Body of pancreas (tissue), 4 donors: ENCODE data around the gene CCDC141. TPM values are rescaled to one million over a fixed set of nuclear protein-coding genes. Genes with fewer than 3 reads are reported as not detected.

Experiments
- ATAC-seq: fragments of 150-250 bp; one replicate; pipeline ENCODE4 v1.9.1; 2016
- DNase-seq, 4 donors: peaks; one replicate each; pipeline ENCODE4 v3.0.0-alpha.2; 2019
- H3K27ac ChIP-seq, 4 donors: fragments of 200-600 bp; sonication (generic); 1 replicate in 3 of 4; 2 replicates in 1 of 4; pipeline versions ENCODE4 v1.5.1 to v1.6.1; 2016 to 2019; ENCODE audit warnings: mild to moderate bottlenecking in 1 of 4, mixed read lengths in 1 of 4, moderate library complexity in 1 of 4
- H3K27me3 ChIP-seq, 2 donors: fragments of 200-600 bp; sonication (generic); one replicate each; pipeline ENCODE4 v1.6.0; 2016; ENCODE audit warnings: mild to moderate bottlenecking in 1 of 2
- H3K36me3 ChIP-seq, 2 donors: fragments of 200-600 bp; sonication (generic); replicated peaks in 1 of 2; 2 replicates each; pipeline ENCODE4 v1.5.1; 2016; ENCODE audit warnings: low read depth in 2 of 2; ENCODE audit not compliant: insufficient read depth in 1 of 2
- H3K4me1 ChIP-seq: fragments of 200-600 bp; sonication (generic); one replicate; pipeline ENCODE4 v1.6.0; 2016
- H3K4me3 ChIP-seq, 2 donors: fragments of 200-600 bp; sonication (generic); 1 replicate in 1 of 2; 2 replicates in 1 of 2; pipeline ENCODE4 v1.5.1; 2016 to 2019
- H3K9me3 ChIP-seq, 3 donors: fragments of 200-600 bp; sonication (generic); 1 replicate in 2 of 3; 2 replicates in 1 of 3; pipeline ENCODE4 v1.5.1; 2016
- POLR2A ChIP-seq, 3 donors: fragments of 450-650 bp; IDR thresholded peaks; one replicate each; pipeline ENCODE4 v1.6.1; 2016; ENCODE audit warnings: antibody characterized with exemption in 3 of 3, mild to moderate bottlenecking in 2 of 3
- WGBS, 2 donors: methylation state at CpG; one replicate each; pipeline ENCODE4 v1.1.5; 2017; 5-methylcytosine and 5-hydroxymethylcytosine counted together
- intact Hi-C: fragments of 100-400 bp; cut with DNase I; formaldehyde crosslinking; loops from one replicate; pipeline ENCODE4 v1.15.1; 2023
- total RNA-seq, 2 donors: library from RNA; depleted of rRNA; stranded (reverse); fragments of >200 nt; gene quantifications; one replicate each; pipeline ENCODE4 v1.1.0, GENCODE V29; 2016
- TF ChIP-seq, protein P1 (sequence below), 7 experiments: fragments of 450-650 bp in 4 of 7; fragments of 200-600 bp in 3 of 7; sonication (generic) in 3 of 7; IDR thresholded peaks; one replicate each; pipeline ENCODE4 v1.5.1; 2016 to 2019; ENCODE audit warnings: antibody characterized with exemption in 7 of 7

The CCDC141 gene
- total RNA-seq, 2 donors from 2014 or later = 13.7 to 19.4 TPM

DNA sequence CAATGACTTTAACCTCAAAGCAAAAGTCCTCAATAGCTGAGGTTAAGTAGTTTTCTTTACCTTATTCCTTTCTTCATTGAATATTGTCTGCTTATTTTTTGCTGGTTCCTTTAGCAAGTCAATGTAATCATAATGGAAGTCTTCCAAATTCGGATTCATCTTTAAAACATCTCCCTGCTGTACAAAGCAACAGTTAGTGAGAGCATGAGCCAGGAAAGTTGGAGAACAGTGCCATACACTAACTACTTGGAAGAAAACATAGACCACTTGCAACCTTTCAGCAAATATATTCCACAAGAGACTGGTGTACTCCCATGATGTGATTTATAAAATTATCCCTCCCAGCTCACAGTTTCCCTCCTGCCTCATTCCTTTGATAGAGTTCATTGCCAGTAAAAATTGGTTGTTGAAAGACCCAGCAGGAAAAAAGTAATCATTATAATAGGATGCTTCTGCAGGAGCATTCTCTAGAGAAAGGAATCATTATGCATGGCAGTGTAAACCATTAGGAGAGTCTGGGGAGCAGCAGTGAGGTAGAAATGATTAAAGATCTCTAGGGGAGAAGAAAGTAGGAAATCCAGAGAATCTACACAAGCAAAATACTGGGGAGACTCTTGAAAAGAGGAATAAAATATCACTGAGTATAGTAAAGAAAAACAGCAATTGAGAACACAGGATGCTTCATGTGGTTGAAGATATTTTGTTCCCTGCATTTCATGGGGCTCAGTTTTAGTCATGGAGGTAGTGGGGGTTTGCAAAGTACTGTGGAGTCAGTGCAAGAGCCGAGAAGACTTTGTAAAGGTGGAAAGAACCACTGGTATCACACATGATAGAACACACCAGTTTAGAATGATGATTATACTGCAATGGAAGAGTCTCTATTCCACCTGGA lies 204.1 kb downstream of the CCDC141 start:
- DNase-seq = no peak
- H3K27me3 ChIP-seq = no peaks in the 10 kb centered on the region
- H3K4me3 ChIP-seq = no peak overlapping the region
- H3K4me1 ChIP-seq = no peaks in the 10 kb centered on the region
- ATAC-seq = no peak
- no peaks in the 10 kb centered on the region for H3K36me3 ChIP-seq
- TF ChIP-seq, protein P1, sequence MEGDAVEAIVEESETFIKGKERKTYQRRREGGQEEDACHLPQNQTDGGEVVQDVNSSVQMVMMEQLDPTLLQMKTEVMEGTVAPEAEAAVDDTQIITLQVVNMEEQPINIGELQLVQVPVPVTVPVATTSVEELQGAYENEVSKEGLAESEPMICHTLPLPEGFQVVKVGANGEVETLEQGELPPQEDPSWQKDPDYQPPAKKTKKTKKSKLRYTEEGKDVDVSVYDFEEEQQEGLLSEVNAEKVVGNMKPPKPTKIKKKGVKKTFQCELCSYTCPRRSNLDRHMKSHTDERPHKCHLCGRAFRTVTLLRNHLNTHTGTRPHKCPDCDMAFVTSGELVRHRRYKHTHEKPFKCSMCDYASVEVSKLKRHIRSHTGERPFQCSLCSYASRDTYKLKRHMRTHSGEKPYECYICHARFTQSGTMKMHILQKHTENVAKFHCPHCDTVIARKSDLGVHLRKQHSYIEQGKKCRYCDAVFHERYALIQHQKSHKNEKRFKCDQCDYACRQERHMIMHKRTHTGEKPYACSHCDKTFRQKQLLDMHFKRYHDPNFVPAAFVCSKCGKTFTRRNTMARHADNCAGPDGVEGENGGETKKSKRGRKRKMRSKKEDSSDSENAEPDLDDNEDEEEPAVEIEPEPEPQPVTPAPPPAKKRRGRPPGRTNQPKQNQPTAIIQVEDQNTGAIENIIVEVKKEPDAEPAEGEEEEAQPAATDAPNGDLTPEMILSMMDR (IDR thresholded peaks at IDR 0.05) = no peak
- TF ChIP-seq POLR2A (IDR thresholded peaks at IDR 0.05) = no peak
- 70 to 72% methylated on average over 2 of the region's 2 CpGs for WGBS, 2 donors
- no peaks in the 10 kb centered on the region for H3K9me3 ChIP-seq
- no peak overlapping the region for H3K27ac ChIP-seq
- intact Hi-C loops = no loop called here

DNA sequence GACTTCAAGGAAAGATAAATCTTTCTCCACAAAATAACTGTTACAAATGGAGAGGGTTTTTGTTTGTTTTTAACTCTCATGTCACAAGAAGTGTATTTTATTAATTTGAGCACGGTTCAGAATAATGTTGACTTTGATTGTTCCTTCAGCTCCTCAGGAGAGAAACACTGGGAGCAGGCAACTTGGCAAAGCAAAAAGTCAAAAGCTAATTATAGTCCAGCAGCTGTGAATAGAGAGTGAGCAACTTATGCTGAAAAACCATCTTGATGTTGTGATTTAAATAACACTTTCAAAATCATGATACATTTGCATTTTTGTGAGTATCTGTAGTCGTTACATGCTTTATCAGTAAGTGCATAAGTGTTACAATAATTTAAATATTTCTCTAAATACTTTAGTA lies 205.2 kb downstream of the CCDC141 start:
- no peaks in the 10 kb centered on the region for H3K4me1 ChIP-seq
- no peak overlapping the region for H3K4me3 ChIP-seq
- intact Hi-C loops = no loop called here
- 68 to 75% methylated on average over 2 of the region's 2 CpGs for WGBS, 2 donors
- no peak for TF ChIP-seq POLR2A (IDR thresholded peaks at IDR 0.05)
- TF ChIP-seq, protein P1 (IDR thresholded peaks at IDR 0.05) = no peak
- no peak for DNase-seq
- H3K27me3 ChIP-seq = no peaks in the 10 kb centered on the region
- H3K36me3 ChIP-seq = no peaks in the 10 kb centered on the region
- H3K9me3 ChIP-seq = no peaks in the 10 kb centered on the region
- no peak overlapping the region for H3K27ac ChIP-seq
- ATAC-seq = no peak

DNA sequence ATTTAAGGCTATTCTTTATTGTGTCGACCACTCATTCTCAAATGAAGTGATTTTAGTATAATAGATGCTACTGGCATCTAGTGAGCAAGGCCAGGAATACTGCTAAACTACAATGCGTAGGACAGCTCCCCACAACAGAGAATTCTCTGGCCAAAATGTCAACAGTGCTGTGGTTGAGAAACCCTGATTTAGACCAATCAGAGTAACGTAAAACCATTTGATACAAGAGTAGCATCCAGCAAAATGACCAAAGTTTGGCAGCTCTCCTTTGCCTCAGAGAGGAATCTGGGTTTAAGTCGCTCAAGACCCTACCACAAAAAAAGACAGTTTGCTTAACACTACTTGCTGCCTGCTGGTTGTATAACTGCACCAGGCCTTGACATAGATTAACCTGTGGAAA lies 205.7 kb downstream of the CCDC141 start:
- Histone ChIP-seq H3K27ac (no peak overlapping the region), H3K4me1 (no peaks in the 10 kb centered on the region), H3K9me3 (no peaks in the 10 kb centered on the region), H3K4me3 (no peak overlapping the region), H3K27me3 (no peaks in the 10 kb centered on the region), H3K36me3 (no peaks in the 10 kb centered on the region)
- ATAC-seq (no peak), DNase-seq (no peak)
- 85 to 89% methylated on average over 4 of the region's 4 CpGs for WGBS, 2 donors
- intact Hi-C loops = no loop called here
- TF ChIP-seq, protein P1 (IDR thresholded peaks at IDR 0.05) = no peak
- no peak for TF ChIP-seq POLR2A (IDR thresholded peaks at IDR 0.05)

DNA sequence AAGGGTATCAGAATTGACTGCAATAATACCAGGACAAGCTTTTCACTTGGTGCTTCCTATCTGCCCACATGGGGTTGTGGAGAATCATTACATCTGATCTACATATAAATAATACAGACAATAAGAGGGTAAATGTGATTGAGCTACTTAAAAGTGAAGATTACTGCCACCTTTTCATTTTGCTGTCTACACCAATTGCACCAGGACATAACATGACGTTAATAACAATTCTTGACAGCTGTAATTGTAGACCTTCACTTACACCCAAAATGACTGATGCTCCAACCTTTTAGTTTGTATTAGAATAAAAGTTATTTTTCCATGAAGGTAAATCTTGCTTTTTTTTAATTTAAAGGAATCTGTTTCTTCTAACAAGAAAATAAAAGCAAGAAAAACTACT lies 206.2 kb downstream of the CCDC141 start:
- H3K27ac ChIP-seq = no peak overlapping the region
- no peak overlapping the region for H3K4me3 ChIP-seq
- DNase-seq (no peak), ATAC-seq (no peak)
- no peaks in the 10 kb centered on the region for H3K36me3 ChIP-seq
- H3K27me3 ChIP-seq = no peaks in the 10 kb centered on the region
- no peaks in the 10 kb centered on the region for H3K4me1 ChIP-seq
- intact Hi-C loops = no loop called here
- TF ChIP-seq, protein P1 (IDR thresholded peaks at IDR 0.05) = no peak
- no peak for TF ChIP-seq POLR2A (IDR thresholded peaks at IDR 0.05)
- 85 to 89% methylated on average over 1 of the region's 1 CpG for WGBS, 2 donors
- no peaks in the 10 kb centered on the region for H3K9me3 ChIP-seq

DNA sequence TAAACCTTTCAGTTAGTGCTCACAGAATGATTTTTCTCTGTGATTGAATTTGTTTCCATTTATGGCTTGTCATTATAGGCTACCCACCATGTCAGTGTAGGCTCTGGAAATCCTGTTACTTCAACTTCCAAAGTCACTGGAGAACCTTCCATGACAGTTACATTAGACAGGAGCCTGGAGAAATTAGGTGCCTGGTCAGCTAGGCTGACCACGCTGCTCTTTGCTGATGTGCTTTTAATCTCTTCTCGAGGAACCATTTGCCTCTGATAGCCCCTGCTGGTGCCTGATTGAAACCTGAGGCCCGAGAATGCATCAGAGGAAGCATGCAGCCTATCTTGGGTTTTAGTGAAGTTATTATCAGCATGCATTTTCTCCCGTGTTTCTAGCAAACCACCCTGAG lies 213.1 kb downstream of the CCDC141 start:
- H3K4me1 ChIP-seq = no peaks in the 10 kb centered on the region
- TF ChIP-seq, protein P1 (IDR thresholded peaks at IDR 0.05) = no peak
- TF ChIP-seq POLR2A (IDR thresholded peaks at IDR 0.05) = no peak
- WGBS, 2 donors = 61 to 63% methylated on average over 4 of the region's 4 CpGs
- intact Hi-C loops = no loop called here
- ATAC-seq (no peak), DNase-seq (no peak)
- no peak overlapping the region for H3K27ac ChIP-seq
- H3K4me3 ChIP-seq = no peak overlapping the region
- no peaks in the 10 kb centered on the region for H3K36me3 ChIP-seq
- H3K9me3 ChIP-seq = peaks cover 0 to 5% (median 0%) of the 10 kb centered on the region in 3 donors
- H3K27me3 ChIP-seq = no peaks in the 10 kb centered on the region
